ENCODE data around the gene HSPA1A.

DNA sequence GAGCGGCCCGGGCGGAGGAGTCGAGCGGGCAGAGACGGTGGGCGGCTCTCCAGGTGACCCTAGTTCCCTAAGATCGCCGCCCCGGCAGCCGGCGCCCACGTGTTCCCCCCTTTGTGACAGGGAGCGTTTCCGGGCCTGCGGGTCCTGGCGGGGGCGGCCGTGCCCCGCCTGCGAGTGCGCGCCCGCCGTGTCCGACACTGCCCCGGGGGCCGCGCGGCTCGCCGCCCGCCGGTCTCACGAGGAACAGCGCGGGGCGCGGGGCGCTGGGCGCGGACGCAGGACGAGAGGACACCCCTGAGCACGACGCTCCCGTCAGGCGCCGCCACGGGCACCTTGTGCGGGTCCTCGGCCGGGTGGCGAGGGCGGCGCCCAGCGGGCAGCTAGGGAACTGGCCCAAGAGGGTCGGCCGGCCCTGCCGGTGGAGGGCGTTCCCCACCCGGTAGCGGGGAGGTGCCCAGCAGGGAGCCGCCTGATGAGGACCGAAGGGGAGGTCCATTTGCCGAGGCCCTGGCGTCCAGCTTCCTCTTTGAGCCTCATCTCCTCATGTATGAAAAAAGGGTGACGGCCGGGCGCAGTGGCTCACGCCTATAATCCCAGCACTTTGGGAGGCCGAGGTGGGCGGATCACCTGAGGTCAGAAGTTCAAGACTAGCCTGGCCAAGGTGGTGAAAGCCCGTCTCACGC lies 19.6 kb upstream of the HSPA1A start, which contains the start of gene VARS1:
- TF ChIP-seq, protein P1, sequence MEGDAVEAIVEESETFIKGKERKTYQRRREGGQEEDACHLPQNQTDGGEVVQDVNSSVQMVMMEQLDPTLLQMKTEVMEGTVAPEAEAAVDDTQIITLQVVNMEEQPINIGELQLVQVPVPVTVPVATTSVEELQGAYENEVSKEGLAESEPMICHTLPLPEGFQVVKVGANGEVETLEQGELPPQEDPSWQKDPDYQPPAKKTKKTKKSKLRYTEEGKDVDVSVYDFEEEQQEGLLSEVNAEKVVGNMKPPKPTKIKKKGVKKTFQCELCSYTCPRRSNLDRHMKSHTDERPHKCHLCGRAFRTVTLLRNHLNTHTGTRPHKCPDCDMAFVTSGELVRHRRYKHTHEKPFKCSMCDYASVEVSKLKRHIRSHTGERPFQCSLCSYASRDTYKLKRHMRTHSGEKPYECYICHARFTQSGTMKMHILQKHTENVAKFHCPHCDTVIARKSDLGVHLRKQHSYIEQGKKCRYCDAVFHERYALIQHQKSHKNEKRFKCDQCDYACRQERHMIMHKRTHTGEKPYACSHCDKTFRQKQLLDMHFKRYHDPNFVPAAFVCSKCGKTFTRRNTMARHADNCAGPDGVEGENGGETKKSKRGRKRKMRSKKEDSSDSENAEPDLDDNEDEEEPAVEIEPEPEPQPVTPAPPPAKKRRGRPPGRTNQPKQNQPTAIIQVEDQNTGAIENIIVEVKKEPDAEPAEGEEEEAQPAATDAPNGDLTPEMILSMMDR (IDR thresholded peaks at IDR 0.05) = peak; percentile 77 to 99 (median 99)
- TF ChIP-seq POLR2A (IDR thresholded peaks at IDR 0.05) (peak; percentile 70), EP300 (IDR thresholded peaks at IDR 0.05) (no peak)

Data from ovary (tissue), 3 donors.